OCI-LY1 (cell line): ENCODE measurements around the gene DRC7.

Experiments used
- EZH2 ChIP-seq: fragments of 200-600 bp; sonication (generic), shearing (Covaris generic); IDR thresholded peaks from 2 replicates; pipeline ENCODE4 v1.8.0; 2017; ENCODE audit warnings: borderline replicate concordance, mixed run types, mild to moderate bottlenecking, antibody characterized with exemption, low read length, moderate library complexity, mixed read lengths
- TF ChIP-seq, protein P1 (sequence below): fragments of 200-600 bp; sonication (generic), shearing (Covaris generic); IDR thresholded peaks from 2 replicates; pipeline ENCODE4 v1.5.1; 2017; ENCODE audit warnings: mild to moderate bottlenecking, antibody characterized with exemption, low read length, moderate library complexity, mixed read lengths

DNA sequence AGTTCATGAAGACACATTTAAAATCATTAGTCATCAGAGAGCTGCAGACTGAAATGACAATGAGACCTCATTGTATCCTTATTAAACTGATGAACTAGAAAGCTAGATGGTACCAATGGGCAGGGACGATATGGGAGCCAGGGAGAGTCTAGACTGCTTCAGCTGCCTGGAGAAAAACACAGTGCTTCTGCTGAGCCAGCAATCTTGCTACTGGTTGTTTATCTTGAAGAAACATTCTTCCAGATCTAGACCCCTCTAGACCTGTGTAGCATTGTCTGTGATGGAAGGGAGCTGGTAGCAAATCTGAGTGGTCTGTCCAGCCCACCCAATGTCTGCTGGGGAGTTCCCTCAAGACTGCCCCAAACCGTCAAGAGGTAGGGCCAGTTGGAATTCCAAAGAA, 2.0 kb upstream of the DRC7 start:
- TF ChIP-seq, protein P1, sequence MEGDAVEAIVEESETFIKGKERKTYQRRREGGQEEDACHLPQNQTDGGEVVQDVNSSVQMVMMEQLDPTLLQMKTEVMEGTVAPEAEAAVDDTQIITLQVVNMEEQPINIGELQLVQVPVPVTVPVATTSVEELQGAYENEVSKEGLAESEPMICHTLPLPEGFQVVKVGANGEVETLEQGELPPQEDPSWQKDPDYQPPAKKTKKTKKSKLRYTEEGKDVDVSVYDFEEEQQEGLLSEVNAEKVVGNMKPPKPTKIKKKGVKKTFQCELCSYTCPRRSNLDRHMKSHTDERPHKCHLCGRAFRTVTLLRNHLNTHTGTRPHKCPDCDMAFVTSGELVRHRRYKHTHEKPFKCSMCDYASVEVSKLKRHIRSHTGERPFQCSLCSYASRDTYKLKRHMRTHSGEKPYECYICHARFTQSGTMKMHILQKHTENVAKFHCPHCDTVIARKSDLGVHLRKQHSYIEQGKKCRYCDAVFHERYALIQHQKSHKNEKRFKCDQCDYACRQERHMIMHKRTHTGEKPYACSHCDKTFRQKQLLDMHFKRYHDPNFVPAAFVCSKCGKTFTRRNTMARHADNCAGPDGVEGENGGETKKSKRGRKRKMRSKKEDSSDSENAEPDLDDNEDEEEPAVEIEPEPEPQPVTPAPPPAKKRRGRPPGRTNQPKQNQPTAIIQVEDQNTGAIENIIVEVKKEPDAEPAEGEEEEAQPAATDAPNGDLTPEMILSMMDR: no peak
- TF ChIP-seq EZH2: no peak
